Neural cell (in vitro differentiated cells): Measurements from ENCODE around the gene MTRFR. TPM values are rescaled to one million over a fixed set of nuclear protein-coding genes. Genes with fewer than 3 reads are reported as not detected.

Experiments
- H2AFZ ChIP-seq: fragments of 200-600, 300-800 bp; sonication (generic), shearing (Covaris generic); 2 replicates; pipeline ENCODE4 v1.6.0; 2014; ENCODE audit warnings: low read depth, mild to moderate bottlenecking, antibody characterized with exemption, low read length, moderate library complexity
- H3F3A ChIP-seq: fragments of 200-600 bp; shearing (Covaris generic); 2 replicates; pipeline ENCODE4 v1.6.1; 2016; ENCODE audit warnings: mild to moderate bottlenecking, moderate library complexity, mixed read lengths, antibody characterized with exemption, low read length; ENCODE audit not compliant: insufficient read depth, poor library complexity, severe bottlenecking
- H3K27ac ChIP-seq: fragments of 200-600, 300-800 bp; sonication (generic), shearing (Covaris generic); 2 replicates; pipeline ENCODE4 v1.5.1; 2014; ENCODE audit warnings: mild to moderate bottlenecking, low read length, moderate library complexity
- H3K27me3 ChIP-seq: fragments of 300-800, 200-600 bp; sonication (generic), shearing (Covaris generic); 2 replicates; pipeline ENCODE4 v1.6.0; 2014; ENCODE audit warnings: mild to moderate bottlenecking, low read depth, low read length, moderate library complexity; ENCODE audit not compliant: insufficient read depth
- H3K36me3 ChIP-seq: fragments of 300-800, 200-600 bp; sonication (generic), shearing (Covaris generic); 2 replicates; pipeline ENCODE4 v1.5.1; 2014; ENCODE audit warnings: mild to moderate bottlenecking, antibody characterized with exemption, low read length, moderate library complexity; ENCODE audit not compliant: insufficient read depth
- H3K4me2 ChIP-seq: fragments of 300-800, 200-600 bp; sonication (generic), shearing (Covaris generic); 2 replicates; pipeline ENCODE4 v1.6.0; 2014; ENCODE audit warnings: mild to moderate bottlenecking, low read length
- H3K4me3 ChIP-seq: fragments of 300-800, 200-600 bp; sonication (generic), shearing (Covaris generic); 2 replicates; pipeline ENCODE4 v1.5.1; 2014; ENCODE audit warnings: mild to moderate bottlenecking, low read length, moderate library complexity
- H3K79me2 ChIP-seq: fragments of 200-600 bp; shearing (Covaris generic); replicated peaks from 2 replicates; pipeline ENCODE4 v1.6.0; 2014; ENCODE audit warnings: mild to moderate bottlenecking, low read length, moderate library complexity; ENCODE audit not compliant: insufficient read depth
- H3K9ac ChIP-seq: fragments of 300-800, 200-600 bp; sonication (generic), shearing (Covaris generic); 2 replicates; pipeline ENCODE4 v1.6.1; 2016; ENCODE audit warnings: mild to moderate bottlenecking, low read length, mixed read lengths
- H3K9me2 ChIP-seq: fragments of 200-600 bp; shearing (Covaris generic); 2 replicates; pipeline ENCODE4 v1.6.1; 2016; ENCODE audit warnings: mild to moderate bottlenecking, low read length, mixed read lengths; ENCODE audit not compliant: insufficient read depth
- H3K9me3 ChIP-seq: fragments of 200-600, 300-800 bp; sonication (generic), shearing (Covaris generic); 2 replicates; pipeline ENCODE4 v1.6.1; 2016; ENCODE audit warnings: mild to moderate bottlenecking, mixed run types, low read length, moderate library complexity, mixed read lengths
- H4K20me1 ChIP-seq: fragments of 200-600 bp; shearing (Covaris generic); 2 replicates; pipeline ENCODE4 v1.6.1; 2016; ENCODE audit warnings: mild to moderate bottlenecking, mixed run types; ENCODE audit not compliant: insufficient read depth
- CTCF ChIP-seq: fragments of 450-650 bp; IDR thresholded peaks from 2 replicates; pipeline ENCODE4 v1.5.1; 2014; ENCODE audit warnings: antibody characterized with exemption, mild to moderate bottlenecking, moderate library complexity; ENCODE audit not compliant: poor library complexity, severe bottlenecking
- EP300 ChIP-seq: fragments of 450-650 bp; conservative IDR thresholded peaks from 2 replicates; pipeline ENCODE4 v1.6.1; 2014; ENCODE audit warnings: antibody characterized with exemption, mild to moderate bottlenecking, moderate library complexity; ENCODE audit not compliant: poor library complexity, severe bottlenecking
- EZH2 ChIP-seq: fragments of 200-600, 300-800 bp; shearing (Covaris generic), sonication (generic); IDR thresholded peaks from 2 replicates; pipeline ENCODE4 v1.6.1; 2014; ENCODE audit warnings: antibody characterized with exemption, low read length, borderline replicate concordance, mild to moderate bottlenecking; ENCODE audit not compliant: insufficient read depth, poor library complexity, severe bottlenecking
- MXI1 ChIP-seq: fragments of 450-650 bp; conservative IDR thresholded peaks from 2 replicates; pipeline ENCODE4 v1.6.1; 2014; ENCODE audit warnings: antibody characterized with exemption, mild to moderate bottlenecking; ENCODE audit not compliant: poor library complexity, severe bottlenecking
- POLR2AphosphoS5 ChIP-seq: IDR thresholded peaks from 2 replicates; pipeline ENCODE4 v1.6.1; 2012
- RAD21 ChIP-seq: fragments of 450-650 bp; conservative IDR thresholded peaks from 2 replicates; pipeline ENCODE4 v1.6.1; 2014; ENCODE audit warnings: antibody characterized with exemption, mild to moderate bottlenecking, moderate library complexity
- REST ChIP-seq: IDR thresholded peaks from 2 replicates; pipeline ENCODE4 v1.6.1; 2012; ENCODE audit warnings: borderline replicate concordance
- SMC3 ChIP-seq: fragments of 450-650 bp; conservative IDR thresholded peaks from 2 replicates; pipeline ENCODE4 v1.6.1; 2014; ENCODE audit warnings: antibody characterized with exemption, mild to moderate bottlenecking, moderate library complexity; ENCODE audit not compliant: poor library complexity
- TAF1 ChIP-seq: IDR thresholded peaks from 2 replicates; pipeline ENCODE4 v1.6.1; 2012; ENCODE audit warnings: low read depth
- polyA plus RNA-seq: library from polyadenylated mRNA; depleted of rRNA; stranded (reverse); fragments of >200 nt; gene quantifications from 2 replicates; pipeline ENCODE4 v1.2.3, GENCODE V29; 2014

Gene MTRFR
- polyA plus RNA-seq, 1 donor from 2014 or later = 30.0 TPM

DNA sequence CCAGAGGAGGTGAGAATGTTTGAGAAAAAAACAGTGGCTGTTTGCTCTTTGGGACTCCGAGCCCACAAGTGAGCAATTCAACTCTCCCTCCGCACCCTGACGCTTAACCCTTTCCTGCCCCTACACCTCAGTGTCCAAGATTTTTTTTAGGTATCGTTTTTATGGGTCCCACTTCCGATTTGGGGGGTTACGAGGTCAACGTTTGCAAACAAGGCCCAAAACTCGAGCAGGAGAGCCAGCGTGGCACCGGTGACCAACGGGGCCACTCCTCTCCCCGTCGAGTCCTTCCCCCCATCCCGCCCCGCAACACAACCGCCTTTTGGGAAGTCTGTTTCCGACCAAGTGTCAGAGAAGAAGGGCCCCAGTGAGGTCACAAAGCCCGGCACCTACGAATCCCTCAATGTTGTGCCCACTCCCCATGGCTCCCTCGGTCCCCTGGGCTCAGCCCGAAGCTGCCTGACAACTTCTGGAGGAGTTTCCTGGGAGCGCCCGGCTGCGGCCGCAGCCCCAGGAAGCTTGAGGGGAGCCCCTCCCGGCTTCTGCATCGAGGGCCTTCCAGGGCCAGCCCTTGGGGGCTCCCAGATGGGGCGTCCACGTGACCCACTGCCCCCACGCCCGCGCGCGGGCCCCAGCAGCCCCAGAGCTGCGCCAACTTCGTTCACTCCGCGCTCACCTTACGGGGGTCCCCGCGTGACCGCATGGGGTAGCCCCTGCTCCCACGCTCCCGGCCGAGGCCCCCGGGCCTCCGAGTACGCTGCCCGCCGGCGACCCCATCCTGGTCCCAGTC, 37.2 kb downstream of the MTRFR start:
- H2AFZ ChIP-seq = peak overlapping the region; percentile 91
- H3F3A ChIP-seq = peaks cover 4% of the 10 kb centered on the region

More for the DNA sequence above, 37.2 kb downstream of the MTRFR start:
- Histone ChIP-seq H3K79me2 (peaks cover 34% of the 10 kb centered on the region), H3K9me3 (no peaks in the 10 kb centered on the region), H4K20me1 (no peaks in the 10 kb centered on the region), H3K27me3 (no peaks in the 10 kb centered on the region), H3K9ac (peak overlapping the region; percentile 94), H3K27ac (peak overlapping the region; percentile 91), H3K4me2 (peak overlapping the region; percentile 97), H3K4me3 (peak overlapping the region; percentile 91), H3K9me2 (no peaks in the 10 kb centered on the region), H3K36me3 (no peaks in the 10 kb centered on the region)
- TF ChIP-seq REST (no peak), POLR2AphosphoS5 (no peak), TAF1 (no peak), MXI1 (no peak), RAD21 (no peak), CTCF (no peak), EZH2 (no peak), EP300 (no peak), SMC3 (no peak)
